ENCODE results near the gene SH3BGR.

SH3BGR gene

DNA sequence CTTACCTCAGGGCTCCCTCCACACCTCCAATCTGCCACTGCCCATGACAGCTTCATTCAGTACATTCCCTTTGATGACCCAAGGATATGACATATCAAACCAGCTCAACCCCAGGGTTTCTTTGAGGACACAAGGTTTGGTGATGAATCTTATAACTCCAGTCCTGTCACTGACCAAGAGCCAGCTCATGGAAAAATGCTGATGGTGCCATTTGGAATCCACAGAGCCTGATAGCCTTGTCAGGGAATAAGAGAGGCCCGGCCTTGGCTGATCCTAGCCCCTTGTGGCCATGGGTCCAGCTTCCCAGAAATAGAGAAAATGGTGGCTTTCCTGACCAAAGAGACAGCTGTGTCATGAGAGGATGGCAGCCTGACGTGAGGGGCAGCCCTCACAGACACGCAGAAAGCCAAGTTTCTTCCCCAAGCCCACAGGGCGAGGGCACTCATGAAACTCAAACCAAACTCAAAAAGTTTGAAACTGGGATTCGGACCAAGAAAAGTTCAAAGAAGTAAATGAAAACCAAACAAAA is 75.4 kb downstream of the SH3BGR start:
- TF ChIP-seq, protein P1, sequence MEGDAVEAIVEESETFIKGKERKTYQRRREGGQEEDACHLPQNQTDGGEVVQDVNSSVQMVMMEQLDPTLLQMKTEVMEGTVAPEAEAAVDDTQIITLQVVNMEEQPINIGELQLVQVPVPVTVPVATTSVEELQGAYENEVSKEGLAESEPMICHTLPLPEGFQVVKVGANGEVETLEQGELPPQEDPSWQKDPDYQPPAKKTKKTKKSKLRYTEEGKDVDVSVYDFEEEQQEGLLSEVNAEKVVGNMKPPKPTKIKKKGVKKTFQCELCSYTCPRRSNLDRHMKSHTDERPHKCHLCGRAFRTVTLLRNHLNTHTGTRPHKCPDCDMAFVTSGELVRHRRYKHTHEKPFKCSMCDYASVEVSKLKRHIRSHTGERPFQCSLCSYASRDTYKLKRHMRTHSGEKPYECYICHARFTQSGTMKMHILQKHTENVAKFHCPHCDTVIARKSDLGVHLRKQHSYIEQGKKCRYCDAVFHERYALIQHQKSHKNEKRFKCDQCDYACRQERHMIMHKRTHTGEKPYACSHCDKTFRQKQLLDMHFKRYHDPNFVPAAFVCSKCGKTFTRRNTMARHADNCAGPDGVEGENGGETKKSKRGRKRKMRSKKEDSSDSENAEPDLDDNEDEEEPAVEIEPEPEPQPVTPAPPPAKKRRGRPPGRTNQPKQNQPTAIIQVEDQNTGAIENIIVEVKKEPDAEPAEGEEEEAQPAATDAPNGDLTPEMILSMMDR (conservative IDR thresholded peaks at IDR 0.05; ENCODE audit: low read depth, low read length) = no peak
- Histone ChIP-seq H3K4me1 (ENCODE audit: low read depth, poor library complexity, severe bottlenecking) (no peaks in the 10 kb centered on the region), H4K20me1 (ENCODE audit: insufficient read depth) (no peaks in the 10 kb centered on the region), H2AFZ (ENCODE audit: low read depth) (no peak overlapping the region), H3K27me3 (ENCODE audit: insufficient read depth, low read depth) (no peaks in the 10 kb centered on the region), H3K79me2 (ENCODE audit: insufficient read depth, low read depth) (no peaks in the 10 kb centered on the region), H3K9ac (no peak overlapping the region), H3K4me2 (no peak overlapping the region), H3K27ac (no peak overlapping the region), H3K4me3 (IDR thresholded peaks at IDR 0.05; ENCODE audit: insufficient read depth, low read depth, low read length) (no peak overlapping the region), H3K36me3 (ENCODE audit: insufficient read depth) (no peaks in the 10 kb centered on the region)

DNA sequence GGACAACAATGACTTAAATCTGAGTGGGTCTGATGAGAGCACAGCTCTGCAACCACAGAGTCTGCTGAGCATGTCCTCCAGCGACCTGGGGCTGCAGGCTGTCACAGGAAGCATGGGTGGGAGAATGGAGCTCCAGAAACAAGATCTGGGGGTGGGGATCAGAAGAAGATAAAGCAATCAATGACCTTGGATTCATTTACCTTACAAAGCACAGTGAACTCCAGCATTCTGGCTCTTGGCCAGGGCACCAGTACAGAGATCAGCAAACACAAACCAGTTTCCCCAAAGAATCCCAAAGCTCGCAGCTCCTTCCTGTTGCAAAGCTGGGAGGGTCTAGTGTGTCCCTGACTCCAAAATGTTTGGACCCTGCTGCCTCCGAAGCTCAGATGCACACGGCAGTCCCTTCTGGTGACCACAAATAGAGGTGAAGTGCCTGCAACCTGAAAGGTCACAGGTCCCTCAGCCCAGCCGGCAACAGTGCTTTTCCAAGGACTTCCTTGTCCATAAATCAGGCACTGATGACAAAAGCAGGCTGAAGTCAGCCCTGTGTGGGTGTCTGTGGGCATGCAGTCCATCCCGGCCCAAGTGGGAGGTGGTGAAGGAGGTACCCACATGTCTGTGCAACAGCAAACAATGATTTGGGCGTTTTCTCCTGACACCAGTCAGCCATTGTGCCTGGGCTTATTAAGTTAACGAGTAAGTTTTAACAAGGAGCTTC is 76.1 kb downstream of the SH3BGR start:
- Histone ChIP-seq H3K27me3 (ENCODE audit: insufficient read depth, low read depth) (no peaks in the 10 kb centered on the region), H3K4me3 (IDR thresholded peaks at IDR 0.05; ENCODE audit: insufficient read depth, low read depth, low read length) (no peak overlapping the region), H3K4me1 (ENCODE audit: low read depth, poor library complexity, severe bottlenecking) (no peaks in the 10 kb centered on the region), H3K27ac (no peak overlapping the region), H2AFZ (ENCODE audit: low read depth) (no peak overlapping the region), H3K9ac (no peak overlapping the region), H3K36me3 (ENCODE audit: insufficient read depth) (no peaks in the 10 kb centered on the region), H3K79me2 (ENCODE audit: insufficient read depth, low read depth) (no peaks in the 10 kb centered on the region), H3K4me2 (no peak overlapping the region), H4K20me1 (ENCODE audit: insufficient read depth) (no peaks in the 10 kb centered on the region)
- TF ChIP-seq, protein P1 (conservative IDR thresholded peaks at IDR 0.05; ENCODE audit: low read depth, low read length) = no peak

DNA sequence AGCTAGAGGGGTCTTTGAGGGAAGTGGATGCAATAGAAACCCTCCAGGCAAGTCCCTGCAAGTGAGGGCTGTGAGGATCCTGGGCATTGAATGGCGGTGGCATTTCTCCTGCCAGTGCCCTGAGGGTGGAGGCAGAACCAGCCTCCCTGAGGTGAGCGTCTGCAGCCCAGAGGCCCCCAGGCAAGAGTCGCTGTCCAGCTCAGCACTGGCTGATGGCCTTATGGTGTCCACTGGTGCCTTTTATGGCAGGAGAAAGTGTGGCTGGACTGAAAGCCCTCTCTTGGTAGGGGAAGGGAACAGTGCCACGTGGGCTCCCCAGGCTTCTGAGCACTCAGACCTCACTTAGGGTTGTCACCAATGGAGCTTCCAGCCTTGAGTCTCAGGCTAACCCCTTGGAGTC is 77.3 kb downstream of the SH3BGR start:
- H3K79me2 ChIP-seq (ENCODE audit: insufficient read depth, low read depth) = no peaks in the 10 kb centered on the region
- no peak overlapping the region for H3K4me3 ChIP-seq (IDR thresholded peaks at IDR 0.05; ENCODE audit: insufficient read depth, low read depth, low read length)
- TF ChIP-seq, protein P1 (conservative IDR thresholded peaks at IDR 0.05; ENCODE audit: low read depth, low read length) = no peak
- H3K4me2 ChIP-seq = no peak overlapping the region
- no peaks in the 10 kb centered on the region for H3K36me3 ChIP-seq (ENCODE audit: insufficient read depth)
- H2AFZ ChIP-seq (ENCODE audit: low read depth) = no peak overlapping the region
- H3K27me3 ChIP-seq (ENCODE audit: insufficient read depth, low read depth) = no peaks in the 10 kb centered on the region
- H3K4me1 ChIP-seq (ENCODE audit: low read depth, poor library complexity, severe bottlenecking) = no peaks in the 10 kb centered on the region
- H3K9ac ChIP-seq = no peak overlapping the region
- no peak overlapping the region for H3K27ac ChIP-seq
- no peaks in the 10 kb centered on the region for H4K20me1 ChIP-seq (ENCODE audit: insufficient read depth)

DNA sequence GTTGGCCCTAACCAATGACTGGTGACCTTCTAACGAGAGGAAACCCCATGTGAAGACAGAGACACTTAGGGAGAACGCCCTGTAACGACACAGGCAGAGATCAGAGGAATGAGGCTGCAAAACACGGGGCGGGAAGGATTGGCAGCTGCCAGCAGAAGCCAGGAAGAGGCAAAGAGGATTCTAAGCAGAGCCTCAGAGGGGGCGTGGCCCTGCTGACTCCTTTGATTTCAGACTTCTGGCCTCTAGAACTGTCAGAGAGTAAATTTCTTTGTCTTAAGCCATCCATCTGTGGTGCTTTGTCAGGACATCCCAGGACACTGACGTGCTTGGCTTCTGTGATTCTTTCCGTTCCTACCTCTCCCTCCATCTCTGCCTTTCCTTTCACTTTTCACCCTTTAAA is 79.3 kb downstream of the SH3BGR start:
- H3K4me2 ChIP-seq = no peak overlapping the region
- H3K36me3 ChIP-seq (ENCODE audit: insufficient read depth) = no peaks in the 10 kb centered on the region
- H2AFZ ChIP-seq (ENCODE audit: low read depth) = no peak overlapping the region
- H4K20me1 ChIP-seq (ENCODE audit: insufficient read depth) = no peaks in the 10 kb centered on the region
- no peaks in the 10 kb centered on the region for H3K27me3 ChIP-seq (ENCODE audit: insufficient read depth, low read depth)
- H3K9ac ChIP-seq = no peak overlapping the region
- H3K79me2 ChIP-seq (ENCODE audit: insufficient read depth, low read depth) = no peaks in the 10 kb centered on the region
- H3K4me1 ChIP-seq (ENCODE audit: low read depth, poor library complexity, severe bottlenecking) = no peaks in the 10 kb centered on the region
- no peak overlapping the region for H3K4me3 ChIP-seq (IDR thresholded peaks at IDR 0.05; ENCODE audit: insufficient read depth, low read depth, low read length)
- H3K27ac ChIP-seq = no peak overlapping the region
- TF ChIP-seq, protein P1 (conservative IDR thresholded peaks at IDR 0.05; ENCODE audit: low read depth, low read length) = no peak

Measured in KMS-11 (cell line).